Measurements from ENCODE around the gene TBX6. TPM values are rescaled to one million over a fixed set of nuclear protein-coding genes. Genes with fewer than 3 reads are reported as not detected.

The TBX6 gene
- total RNA-seq, 2 donors from 2014 or later, result 1.5 to 2.5 TPM

- Histone ChIP-seq H3K36me3 (no peaks in the 10 kb centered on the region), H3K27me3 (replicated peaks; ENCODE audit: insufficient read depth) (no peaks in the 10 kb centered on the region), H3K4me1 (replicated peaks) (peaks cover 13% of the 10 kb centered on the region), H3K27ac (peak within 1 kb of the TSS; percentile 93 to 97), H3K4me3 (peak within 1 kb of the TSS; percentile 82 to 94), H3K9me3 (no peaks in the 10 kb centered on the region)
- intact Hi-C loops (cut with DNase I), result loop anchor here (10.0 kb wide), 2 partner anchors 279 to 309 kb away; partner anchors contain the start of genes MYL11, TBC1D10B and ZNF771
- TF ChIP-seq POLR2AphosphoS5 (IDR thresholded peaks at IDR 0.05) (peak; percentile 75), POLR2A (IDR thresholded peaks at IDR 0.05) (peak; percentile 89), CTCF (IDR thresholded peaks at IDR 0.05) (no peak)
- DNase-seq (ENCODE audit: low spot score), result peak; percentile 94
- WGBS, result 17% methylated on average over 36 of the region's 77 CpGs
Observed at GRCh38 chr16:30096105-30096861, 4.6 kb upstream of the TBX6 start, which contains the start of gene YPEL3. YPEL3 (minus strand) TSS chr16:30096213; CDS start chr16:30095482, 731 bp downstream.

- Histone ChIP-seq H3K4me1 (replicated peaks) (peaks cover 16% of the 10 kb centered on the region), H3K27ac (peak overlapping the region; percentile 93 to 97), H3K4me3 (peak overlapping the region; percentile 82 to 94), H3K27me3 (replicated peaks; ENCODE audit: insufficient read depth) (no peaks in the 10 kb centered on the region), H3K9me3 (no peaks in the 10 kb centered on the region), H3K36me3 (no peaks in the 10 kb centered on the region)
- TF ChIP-seq POLR2AphosphoS5 (IDR thresholded peaks at IDR 0.05), result no peak
- no peak for TF ChIP-seq POLR2A (IDR thresholded peaks at IDR 0.05)
- TF ChIP-seq CTCF (IDR thresholded peaks at IDR 0.05), result no peak
- WGBS, result 9% methylated on average over 45 of the region's 47 CpGs
- intact Hi-C loops (cut with DNase I), result loop anchor here (10.0 kb wide), 2 partner anchors 279 to 309 kb away; partner anchors contain the start of genes MYL11, TBC1D10B and ZNF771
- DNase-seq (ENCODE audit: low spot score), result no peak
Observed at GRCh38 chr16:30095166-30096078, 3.7 kb upstream of the TBX6 start.

- no peaks in the 10 kb centered on the region for H3K36me3 ChIP-seq
- no peaks in the 10 kb centered on the region for H3K9me3 ChIP-seq
- intact Hi-C loops (cut with DNase I), result loop anchor here (10.0 kb wide), 2 partner anchors 280 to 310 kb away; partner anchors contain the start of genes MYL11, TBC1D10B and ZNF771
- peak overlapping the region; percentile 82 to 94 for H3K4me3 ChIP-seq
- WGBS, result 78% methylated on average over 9 of the region's 11 CpGs
- no peaks in the 10 kb centered on the region for H3K27me3 ChIP-seq (replicated peaks; ENCODE audit: insufficient read depth)
- peak overlapping the region; percentile 93 to 97 for H3K27ac ChIP-seq
- peaks cover 20% of the 10 kb centered on the region for H3K4me1 ChIP-seq (replicated peaks)
- no peak for DNase-seq (ENCODE audit: low spot score)
- TF ChIP-seq POLR2AphosphoS5 (IDR thresholded peaks at IDR 0.05) (no peak), POLR2A (IDR thresholded peaks at IDR 0.05) (no peak), CTCF (IDR thresholded peaks at IDR 0.05) (no peak)
Observed at GRCh38 chr16:30094541-30095165, 2.9 kb upstream of the TBX6 start.

GRCh38 chr16:30092373-30093010, 768 bp upstream of the TBX6 start:
- peak; percentile 26 for DNase-seq (ENCODE audit: low spot score)
- intact Hi-C loops (cut with DNase I), result loop anchor here (10.0 kb wide), 2 partner anchors 282 to 312 kb away; partner anchors contain the start of genes MYL11, TBC1D10B and ZNF771

More at GRCh38 chr16:30092373-30093010, 768 bp upstream of the TBX6 start:
- Histone ChIP-seq H3K27me3 (replicated peaks; ENCODE audit: insufficient read depth) (no peaks in the 10 kb centered on the region), H3K9me3 (no peaks in the 10 kb centered on the region), H3K4me1 (replicated peaks) (peaks cover 20% of the 10 kb centered on the region), H3K4me3 (peak overlapping the region; percentile 32 to 43), H3K27ac (peak overlapping the region; percentile 48 to 78), H3K36me3 (no peaks in the 10 kb centered on the region)
- 22% methylated on average over 22 of the region's 22 CpGs for WGBS
- TF ChIP-seq CTCF (IDR thresholded peaks at IDR 0.05) (peak in 2 of 4 experiments; percentile 48 to 50), POLR2AphosphoS5 (IDR thresholded peaks at IDR 0.05) (peak; percentile 47), POLR2A (IDR thresholded peaks at IDR 0.05) (peak; percentile 5)
